Retina (tissue), 1 donor: Measurements from ENCODE around the gene TJP1.
A peak's percentile ranks its signal among the peaks of the same experiment; 100 is the strongest.
"Not testable (repeated sequence)": the region's sequence is repeated elsewhere in the genome, so short reads cannot be mapped to it uniquely, and the experiment has no call there.

Experiments used
- DNase-seq: peaks from one replicate; pipeline ENCODE4 v3.0.0-alpha.2; 2016

TJP1 gene

DNA sequence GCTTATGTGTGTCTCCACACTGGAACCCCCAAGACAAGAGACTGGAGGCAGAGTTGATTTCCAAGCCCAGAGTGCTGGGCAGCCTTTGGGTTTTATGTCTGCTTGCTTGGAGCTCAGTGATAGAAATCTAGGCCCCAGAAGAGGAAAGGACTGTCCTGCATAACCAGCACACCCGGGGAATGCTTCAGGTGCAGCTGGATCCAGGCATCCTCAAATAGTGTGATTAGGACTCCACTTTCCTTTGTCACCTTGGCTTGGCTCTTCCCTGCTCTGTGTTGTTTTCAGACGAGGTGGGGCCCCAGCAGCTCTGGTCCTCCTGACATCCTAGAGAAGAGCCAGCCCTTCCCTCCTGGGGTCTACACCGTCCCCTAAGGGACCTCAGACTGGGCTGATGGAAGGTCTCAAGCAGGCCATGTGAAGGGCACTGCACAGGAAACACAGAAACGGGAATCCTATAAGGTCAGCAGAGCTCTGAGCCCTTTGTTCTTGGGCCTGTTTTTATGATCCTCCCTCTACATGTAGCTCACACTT, 143.7 kb downstream of the TJP1 start:
- DNase-seq: no peak

DNA sequence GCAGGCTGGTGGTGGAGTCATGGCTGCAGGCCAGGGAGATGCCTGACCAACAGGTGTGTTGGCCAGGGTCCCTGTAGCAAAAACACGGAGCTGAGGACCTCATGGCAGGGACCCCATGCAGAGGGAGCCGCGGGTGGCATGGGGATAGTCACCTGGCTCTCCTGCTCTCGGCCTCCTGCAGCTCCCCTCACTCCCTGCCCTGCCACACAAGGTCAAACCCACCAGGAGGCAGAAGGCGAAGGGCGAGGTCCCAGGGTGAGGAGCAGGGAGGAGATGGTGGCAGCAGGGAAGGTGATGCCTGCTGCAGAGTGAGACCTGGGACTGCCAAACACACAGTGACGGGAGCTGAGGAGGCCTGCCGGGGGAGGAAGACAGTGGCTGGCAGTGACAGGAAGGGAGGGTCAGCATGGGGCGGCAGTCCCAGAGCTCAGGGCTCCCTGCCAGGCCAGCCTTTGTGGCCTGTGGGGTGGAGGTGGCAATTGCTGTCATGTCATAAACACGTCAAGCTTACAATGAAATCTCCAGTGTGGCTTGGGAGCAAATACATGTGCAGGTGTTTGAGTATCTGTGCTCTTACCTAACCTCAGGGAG, 144.3 kb downstream of the TJP1 start:
- no peak for DNase-seq

DNA sequence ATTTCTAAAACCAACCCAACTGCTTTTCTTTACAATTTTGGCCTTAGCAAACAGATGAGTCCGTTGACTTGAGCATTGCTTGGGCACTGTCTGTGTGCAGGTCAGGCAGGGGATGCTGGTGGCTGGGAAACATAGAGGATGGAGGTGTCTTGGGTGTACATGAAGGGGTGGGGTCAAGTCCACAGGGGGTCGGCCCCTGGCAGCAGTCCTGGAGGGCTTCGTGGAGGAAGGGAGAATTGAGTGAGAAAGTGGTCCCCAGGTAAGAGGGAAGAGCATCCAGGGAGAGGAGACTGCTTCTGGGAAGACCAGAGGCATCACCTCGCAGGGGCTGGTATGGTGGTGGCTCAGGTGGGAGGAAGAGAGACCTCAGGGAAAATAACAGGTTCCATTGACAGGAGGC, 144.8 kb downstream of the TJP1 start:
- no peak for DNase-seq

DNA sequence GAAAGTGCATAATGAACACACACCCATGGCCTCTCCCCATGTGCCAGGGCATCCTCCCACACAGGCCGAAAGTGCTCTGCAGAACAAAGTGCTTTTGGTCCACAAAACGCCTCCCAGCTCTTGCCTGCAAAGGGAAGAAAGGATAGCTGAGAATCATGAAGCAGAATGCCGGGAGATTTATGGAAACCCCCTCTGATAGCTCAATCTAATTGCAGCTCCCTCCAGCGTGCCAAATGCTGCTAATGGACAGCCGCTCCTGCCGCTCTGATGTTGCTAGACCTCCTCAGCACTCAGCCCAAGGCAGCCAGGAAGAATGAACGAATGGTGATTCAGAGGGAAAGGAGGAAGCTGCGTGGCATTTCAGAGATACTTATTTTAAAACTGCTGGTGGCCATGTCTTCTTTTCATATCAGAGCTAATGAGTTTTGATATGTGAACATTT, 145.3 kb downstream of the TJP1 start:
- peak; percentile 56 for DNase-seq

DNA sequence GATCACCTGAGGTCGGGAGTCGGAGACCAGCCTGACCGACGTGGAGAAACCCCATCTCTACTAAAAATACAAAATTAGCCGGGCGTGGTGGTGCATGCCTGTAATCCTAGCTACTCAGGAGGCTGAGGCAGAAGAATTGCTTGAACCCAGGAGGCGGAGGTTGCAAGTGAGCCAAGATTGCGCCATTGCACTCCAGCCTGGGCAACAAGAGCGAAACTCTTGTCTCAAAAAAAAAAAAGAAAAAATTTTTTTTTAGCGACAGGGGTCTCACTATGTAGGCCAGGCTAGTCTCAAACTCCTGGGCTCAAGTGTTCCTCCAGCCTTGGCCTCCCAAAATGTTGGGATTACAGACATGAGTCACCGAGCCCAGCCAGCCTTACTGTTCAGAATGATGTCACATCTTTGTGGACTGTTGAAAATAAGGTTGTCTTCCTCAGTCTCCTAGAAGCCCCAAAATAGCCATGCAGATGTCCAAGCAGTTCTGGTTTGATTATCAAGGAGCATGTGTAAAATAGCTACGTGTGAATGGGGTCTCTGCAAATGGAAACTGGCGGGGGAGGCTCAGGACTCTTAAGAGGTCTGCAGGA, 145.8 kb downstream of the TJP1 start:
- DNase-seq: not testable (repeated sequence)

DNA sequence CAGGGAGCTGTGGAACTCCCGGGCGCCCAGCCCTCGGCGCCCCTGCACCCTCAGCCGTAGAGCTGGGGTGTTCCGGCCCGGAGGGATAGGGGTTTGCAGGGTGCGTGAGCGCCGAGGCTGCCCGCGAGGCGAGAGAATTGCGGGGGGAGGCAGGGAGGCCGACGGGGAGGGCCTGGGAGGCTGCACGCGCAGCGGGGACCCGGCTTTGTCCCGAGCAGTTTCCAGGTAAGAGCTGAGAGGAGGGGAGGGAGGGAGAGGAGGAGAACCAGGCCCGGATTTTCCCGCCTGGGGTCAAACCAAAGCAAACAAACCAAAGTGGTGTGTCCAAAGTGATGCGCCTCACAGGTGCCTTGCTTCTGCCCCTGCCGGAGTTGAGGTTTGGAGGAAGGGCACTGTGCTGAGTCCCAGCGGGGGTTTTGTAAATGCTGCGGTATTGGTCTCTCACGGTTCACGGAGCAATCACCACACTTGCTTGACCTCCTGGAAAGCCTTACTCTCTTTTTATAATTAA, 146.4 kb downstream of the TJP1 start:
- DNase-seq: no peak

DNA sequence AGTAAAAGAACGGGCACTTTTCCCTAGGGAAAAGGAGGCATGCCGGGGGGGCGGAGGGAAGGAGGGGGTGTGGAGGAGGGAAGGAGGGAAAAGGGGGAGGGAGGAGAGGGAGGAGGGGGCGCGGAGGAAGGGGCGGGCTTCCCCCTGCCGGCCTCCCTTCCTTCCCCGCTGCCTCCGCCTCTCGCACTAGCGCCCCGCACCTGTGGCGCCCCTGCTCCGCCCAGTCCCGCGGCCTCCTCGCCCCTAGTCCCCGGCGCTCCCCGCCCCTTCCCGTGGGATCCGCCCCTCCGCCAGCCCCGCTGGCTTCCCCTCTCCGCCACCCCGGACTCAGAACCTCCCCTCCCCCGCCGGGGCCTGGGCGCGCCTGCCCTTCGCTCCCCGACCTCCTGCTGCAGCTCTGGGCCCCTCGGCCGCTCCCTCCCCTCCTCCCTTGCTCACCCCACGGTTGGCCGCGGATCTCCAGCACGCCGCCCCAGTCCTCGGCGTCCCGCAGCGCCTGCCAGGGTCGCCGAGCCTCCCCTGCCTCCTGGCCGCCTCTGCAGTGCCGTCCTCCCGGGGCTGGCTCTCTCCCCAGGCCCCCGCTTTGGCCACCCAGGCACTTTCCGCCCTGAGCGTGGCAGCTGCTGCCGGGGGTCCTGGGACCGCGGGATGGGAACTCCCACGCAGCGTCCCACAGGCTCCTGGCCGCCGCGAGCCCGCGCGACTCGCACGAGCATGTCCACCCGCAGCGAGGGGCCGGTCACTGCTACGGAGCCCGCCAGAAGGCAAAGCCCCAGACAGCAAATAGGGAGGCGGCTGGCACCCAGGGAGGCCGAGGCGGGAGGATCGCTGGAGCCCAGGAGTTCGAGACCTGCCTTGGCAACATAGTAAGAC, 147.4 kb downstream of the TJP1 start:
- peak; percentile 76 for DNase-seq

DNA sequence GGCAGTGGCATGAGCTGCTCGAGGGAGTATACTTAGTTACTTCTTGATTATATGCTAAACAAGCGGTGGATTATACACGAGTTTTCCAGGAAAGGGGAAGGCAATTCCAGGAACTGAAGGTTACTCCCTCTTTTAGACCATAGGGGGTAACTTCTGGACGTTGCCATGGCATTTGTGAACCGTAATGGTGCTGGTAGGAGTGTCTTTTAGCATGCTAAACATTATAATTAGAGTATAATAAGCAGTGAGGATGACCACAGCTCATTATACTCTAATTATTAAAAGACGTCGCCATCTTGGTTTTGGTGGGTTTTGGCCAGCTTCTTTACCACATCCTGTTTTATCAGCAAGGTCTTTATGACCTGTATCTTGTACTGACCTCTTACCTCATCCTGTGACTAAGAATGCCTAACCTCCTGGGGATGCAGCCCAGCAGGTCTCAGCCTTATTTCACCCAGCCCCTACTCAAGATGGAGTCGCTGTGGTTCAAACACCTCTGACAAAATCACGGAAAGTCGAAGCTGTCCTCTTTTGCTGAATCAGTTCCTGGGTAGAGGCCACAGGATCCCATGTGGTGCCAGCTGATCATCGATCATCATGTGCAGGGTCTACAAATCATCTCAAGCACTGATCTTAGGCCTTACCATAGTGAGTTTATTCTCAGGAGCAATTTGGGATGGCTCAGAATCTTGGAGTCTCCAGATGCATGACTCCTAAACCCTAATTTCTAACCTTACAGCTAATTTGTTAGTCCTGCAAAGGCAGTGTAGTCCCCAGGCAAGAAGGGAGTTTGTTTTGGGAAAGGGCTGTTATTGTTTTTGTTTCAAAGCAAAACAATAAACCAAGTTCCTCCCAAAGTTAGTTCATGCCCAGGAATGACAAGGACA, 149.1 kb downstream of the TJP1 start:
- DNase-seq: no peak

DNA sequence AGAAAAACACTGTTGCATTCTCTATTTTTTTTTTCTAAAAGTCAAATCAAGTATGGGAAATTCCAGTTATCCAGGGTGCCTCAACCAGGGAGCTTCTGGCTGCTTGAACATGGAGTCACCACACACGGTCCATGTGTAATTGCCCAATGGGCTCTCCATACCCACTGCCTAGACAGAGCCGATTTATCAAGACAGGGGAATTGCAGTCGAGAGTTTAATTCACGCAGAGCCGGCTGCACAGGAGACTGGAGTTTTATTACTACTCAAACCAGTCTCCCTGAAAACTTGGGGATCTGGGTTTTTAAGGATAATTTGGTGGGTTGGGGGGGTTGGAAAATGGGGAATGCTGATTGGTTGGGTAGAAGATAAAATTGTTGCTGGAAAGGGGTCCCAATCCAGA, 149.8 kb downstream of the TJP1 start:
- DNase-seq: no peak

DNA sequence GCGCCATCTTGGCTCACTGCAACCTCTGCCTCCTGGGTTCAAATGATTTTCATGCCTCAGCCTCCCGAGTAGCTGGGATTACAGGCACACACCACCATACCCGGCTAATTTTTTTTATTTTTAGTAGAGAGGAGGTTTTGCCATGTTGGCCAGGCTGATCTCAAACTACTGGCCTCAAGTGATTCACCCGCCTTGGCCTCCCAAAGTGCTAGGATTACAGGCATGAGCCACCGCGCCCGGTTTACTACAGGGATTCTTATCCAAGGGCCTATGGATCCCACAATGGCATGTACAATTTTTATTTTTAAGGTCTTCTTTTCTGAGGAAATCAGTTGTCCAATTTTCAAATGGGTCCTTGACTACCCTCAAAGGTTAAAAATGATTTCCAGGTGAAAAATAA, 150.2 kb downstream of the TJP1 start:
- DNase-seq: not testable (repeated sequence)

DNA sequence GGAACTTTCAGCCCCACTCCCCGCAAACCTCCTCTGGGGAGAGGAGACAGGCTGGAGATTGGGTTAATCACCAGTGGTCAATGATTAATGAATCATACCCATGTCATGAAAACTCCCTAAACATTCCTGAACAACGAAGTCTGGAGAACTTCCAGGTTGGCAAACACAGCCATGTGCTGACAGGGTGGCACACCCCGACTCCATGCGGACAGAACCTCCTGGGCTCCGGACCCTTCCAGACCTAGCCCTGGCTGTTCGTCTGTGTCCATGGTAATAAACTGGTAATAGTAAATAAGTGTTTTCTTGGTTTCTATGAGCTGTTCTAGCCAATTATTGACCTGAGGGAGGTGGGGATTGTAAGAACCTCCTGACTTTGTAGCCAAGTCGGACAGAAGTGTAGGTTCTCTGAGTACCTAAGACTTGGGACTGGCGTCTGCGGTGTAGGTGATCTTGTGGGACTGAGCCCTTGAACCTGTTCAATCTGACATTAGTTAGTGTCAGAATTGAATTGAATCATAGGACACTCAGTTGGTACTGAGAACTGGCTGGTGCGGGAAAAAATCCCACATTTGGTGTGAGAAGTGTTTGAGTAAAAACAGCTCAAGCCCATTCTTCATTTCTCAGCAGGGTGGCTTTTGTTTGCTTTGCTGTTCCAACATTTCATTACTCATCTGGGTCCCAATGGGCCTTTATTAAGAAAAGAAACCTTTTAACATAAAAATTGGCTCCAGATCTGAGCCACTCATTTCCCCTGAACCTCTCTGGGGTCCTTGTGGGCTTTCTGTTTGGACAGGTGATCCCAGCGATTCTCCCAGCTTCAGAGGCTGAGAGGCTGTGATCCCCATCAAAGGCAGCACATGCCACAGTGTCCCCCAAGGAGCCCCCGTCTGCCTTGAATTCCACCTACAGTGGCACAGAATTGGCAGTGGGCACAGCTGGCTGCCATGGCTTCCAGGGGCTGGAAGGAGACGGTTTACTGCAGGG, 151.0 kb downstream of the TJP1 start:
- DNase-seq: no peak

DNA sequence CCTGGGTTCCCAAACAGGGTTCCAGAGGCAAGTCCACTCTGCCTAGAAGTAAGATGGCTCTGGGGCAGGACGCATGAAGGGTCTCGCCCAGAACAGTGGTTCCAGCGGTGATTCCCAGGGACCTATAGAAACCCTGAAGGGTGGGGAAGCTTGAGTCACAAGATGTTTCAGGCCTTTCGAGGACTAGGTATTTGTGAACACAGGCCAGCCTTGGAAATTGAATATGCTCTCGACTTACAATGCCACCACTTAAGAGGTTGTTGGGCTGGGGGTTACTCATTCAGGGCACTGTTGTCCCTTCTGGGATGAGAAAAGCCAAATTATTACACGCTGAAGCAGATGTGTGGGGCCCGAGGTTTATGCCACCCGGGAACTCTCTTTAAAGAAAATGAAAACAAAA, 152.0 kb downstream of the TJP1 start:
- no peak for DNase-seq

DNA sequence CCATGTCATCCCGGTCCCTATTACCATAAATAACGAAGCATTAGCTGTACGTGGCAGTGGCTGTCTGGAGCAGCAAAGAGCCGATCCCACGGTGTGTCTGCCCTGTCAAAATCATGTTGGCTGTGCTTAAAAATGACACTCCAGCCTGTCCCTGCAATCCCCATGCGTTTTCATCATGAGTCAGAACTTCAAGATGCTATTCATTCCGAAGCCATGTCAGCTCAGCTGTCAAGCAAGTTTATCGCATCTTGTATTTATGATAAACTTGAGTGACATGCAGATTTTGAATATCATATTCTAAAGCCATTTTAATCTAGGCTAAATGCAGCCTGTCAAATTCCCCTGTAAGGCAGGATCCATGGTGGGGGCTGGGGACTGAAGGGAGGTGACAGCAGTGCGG, 152.4 kb downstream of the TJP1 start:
- no peak for DNase-seq

DNA sequence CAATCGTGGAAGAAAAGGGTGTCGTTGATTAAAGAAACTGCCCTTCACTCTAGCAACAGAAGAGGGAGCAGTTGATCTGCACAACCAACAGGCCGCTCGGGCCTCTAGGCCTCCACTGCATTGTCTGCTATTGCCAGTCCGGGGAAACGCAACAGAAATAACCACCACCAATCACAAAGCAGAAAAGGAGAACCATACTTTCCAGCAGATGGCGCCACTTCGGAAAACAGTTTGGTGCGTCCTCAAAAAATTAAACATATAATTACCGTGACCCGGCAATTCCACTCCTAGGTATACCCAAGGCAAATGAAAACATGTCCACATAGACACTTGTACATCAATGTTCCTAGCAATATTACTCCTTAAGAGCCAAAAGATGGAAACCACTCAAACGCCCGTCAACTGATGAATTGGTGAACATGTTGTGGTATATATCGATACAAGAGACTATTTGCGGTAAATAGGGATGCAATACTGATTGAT, 154.1 kb downstream of the TJP1 start:
- peak; percentile 77 for DNase-seq

DNA sequence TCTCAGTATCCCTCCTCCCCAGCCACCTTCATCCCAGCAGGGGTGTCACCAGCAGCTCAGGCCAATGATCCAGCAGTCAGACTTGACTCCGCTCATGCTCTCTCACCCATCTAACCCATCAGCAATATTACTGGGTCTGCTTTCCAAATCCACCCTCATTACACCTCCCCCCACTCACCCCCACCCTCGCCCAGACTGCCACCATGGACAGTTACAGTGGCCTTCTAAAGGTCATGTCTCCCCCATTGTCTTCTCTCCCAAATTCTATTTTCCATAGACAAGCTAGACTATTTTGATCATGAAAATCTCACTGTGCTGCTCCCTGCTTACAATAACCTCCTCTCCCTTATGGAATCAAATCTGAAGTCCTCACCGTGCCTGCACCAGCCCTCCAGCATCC, 156.0 kb downstream of the TJP1 start:
- no peak for DNase-seq

DNA sequence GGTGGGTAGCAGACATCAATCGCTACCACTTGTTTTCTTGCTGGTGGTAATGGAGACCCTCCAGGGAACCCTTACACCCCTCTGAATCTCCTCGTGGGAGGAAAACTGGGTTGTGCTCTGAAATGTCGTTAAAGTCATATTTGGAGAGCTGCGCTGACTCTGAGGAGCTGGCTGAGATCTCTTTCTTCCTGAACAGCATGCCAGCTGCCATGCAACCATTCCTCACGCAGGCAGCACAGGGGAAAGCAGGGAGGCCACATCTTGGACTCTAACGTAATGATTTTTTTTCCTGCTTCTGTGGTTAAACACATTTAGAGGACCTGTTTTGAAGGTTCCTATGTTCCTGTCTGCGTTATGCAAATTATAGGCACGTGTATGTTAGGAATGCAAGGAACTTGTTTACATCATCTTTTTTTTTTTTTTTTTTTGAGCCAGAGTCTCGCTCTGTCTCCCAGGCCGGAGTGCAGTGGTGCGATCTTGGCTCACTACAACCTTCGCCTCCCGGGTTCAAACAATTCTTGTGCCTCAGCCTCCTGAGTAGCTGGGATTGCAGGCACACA, 156.7 kb downstream of the TJP1 start:
- no peak for DNase-seq

DNA sequence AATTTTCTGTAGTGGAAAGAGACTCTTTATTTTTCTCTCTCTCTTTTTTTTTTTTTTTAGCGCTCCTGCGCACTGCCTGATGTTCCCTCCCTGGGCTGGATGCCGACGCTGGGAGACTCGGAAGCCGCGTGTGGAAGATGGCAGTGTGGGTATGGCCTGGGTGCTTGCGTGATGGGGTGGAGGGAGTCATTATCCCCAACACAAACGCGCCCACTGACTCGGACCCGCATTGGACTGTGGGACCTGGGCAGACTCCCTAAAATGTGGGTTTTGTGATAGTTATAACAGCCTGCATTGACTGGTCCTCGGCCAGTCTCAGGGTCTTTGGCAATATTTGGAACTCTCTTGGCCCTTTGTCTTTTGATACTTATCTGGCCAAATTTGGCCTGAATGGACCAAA, 157.9 kb downstream of the TJP1 start:
- no peak for DNase-seq

DNA sequence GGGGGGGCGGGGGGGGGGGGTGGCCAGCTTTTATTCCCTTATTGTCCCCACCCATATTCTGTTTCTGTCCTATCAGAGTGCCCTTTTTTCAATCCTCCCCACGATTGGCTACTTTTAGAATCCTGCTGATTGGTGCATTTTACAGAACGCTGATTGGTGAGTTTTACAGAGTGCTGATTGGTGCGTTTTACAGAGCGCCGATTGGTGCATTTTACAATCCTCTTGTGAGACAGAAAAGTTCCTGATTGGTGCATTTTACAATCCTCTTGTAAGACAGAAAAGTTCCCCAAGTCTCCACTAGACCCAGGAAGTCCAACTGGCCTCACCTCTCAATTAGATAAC, 164.8 kb downstream of the TJP1 start:
- DNase-seq: not testable (repeated sequence)

DNA sequence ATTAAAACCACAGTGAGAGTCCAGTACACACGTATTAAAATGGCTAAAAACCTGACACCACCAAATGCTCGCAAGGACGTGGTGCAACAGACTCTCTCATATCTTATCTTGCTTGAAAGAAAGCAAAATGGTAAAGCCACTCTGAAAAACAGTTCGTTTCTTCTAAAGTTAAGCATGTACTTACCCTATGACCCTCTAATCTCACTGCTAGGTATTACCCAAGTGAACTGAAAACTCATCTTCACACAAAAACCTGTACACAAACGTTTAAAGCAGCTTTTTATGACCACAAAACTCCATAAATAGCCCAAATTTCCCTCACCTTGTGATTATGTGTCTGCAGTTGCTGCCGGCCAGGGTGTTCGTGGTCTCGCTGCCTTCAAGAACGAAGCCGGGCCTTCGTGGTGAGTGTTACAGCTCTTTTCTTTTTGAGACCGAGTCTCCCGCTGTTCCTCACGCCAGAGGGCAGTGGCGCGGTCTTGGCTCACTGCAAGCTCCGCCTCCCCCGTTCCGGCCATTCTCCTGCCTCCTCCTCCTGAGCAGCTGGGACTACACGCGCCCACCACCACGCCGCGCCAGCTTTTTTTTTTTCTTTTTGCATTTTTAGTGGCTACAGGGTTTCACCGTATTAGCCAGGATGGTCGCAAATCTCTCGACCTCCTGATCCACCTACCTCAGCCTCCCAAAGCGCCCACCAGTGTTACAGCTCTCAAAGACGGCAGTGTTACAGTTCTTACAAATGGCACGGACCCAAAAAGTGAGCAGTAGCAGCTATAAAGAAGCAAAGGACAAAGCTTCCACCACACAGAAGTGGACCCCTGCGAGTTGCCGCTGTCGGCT, 165.4 kb downstream of the TJP1 start:
- DNase-seq: no peak

DNA sequence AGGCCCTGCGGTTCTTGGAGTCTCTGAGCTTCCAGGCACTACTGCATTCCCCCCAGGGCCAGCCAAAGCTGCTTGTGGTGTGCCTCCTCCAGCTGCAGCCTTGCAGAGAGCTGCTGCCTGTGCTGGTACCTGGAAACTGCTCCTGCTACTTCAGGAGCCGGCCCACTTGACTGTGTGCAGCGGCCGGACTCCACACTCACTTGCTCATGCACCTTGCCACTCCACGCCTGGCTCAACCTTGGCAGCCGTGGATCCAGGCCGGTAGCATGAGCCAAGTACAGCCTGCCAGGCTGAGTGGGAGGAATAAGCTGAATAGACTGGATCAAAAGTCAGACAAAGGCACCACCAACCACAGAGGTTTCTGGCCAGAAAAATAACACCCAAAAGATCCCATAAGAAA, 169.7 kb downstream of the TJP1 start:
- DNase-seq: no peak
